Fibroblast of lung (primary cell): ENCODE results near the gene RPL7A. TPM values are rescaled to one million over a fixed set of nuclear protein-coding genes. Genes with fewer than 3 reads are reported as not detected.

Source experiments
- DNase-seq, 2 donors: peaks; one replicate each; pipeline versions ENCODE4 v3.0.0 to v3.0.0-alpha.2; 2010; ENCODE audit warnings: low read depth in 2 of 2
- H2AFZ ChIP-seq: 2 replicates; pipeline ENCODE4 v1.5.1; 2012; ENCODE audit warnings: low read length, control low read depth, inconsistent platforms
- H3K27ac ChIP-seq: 2 replicates; pipeline ENCODE4 v1.5.1; 2011; ENCODE audit warnings: low read length, control low read depth; ENCODE audit not compliant: insufficient read depth
- H3K27me3 ChIP-seq: 2 replicates; pipeline ENCODE4 v1.5.1; 2011; ENCODE audit warnings: mild to moderate bottlenecking, low read length; ENCODE audit not compliant: control insufficient read depth, insufficient read depth
- H3K36me3 ChIP-seq: 2 replicates; pipeline ENCODE4 v1.5.1; 2011; ENCODE audit warnings: low read length; ENCODE audit not compliant: control insufficient read depth, insufficient read depth
- H3K4me1 ChIP-seq: 2 replicates; pipeline ENCODE4 v1.5.1; 2011; ENCODE audit warnings: low read length; ENCODE audit not compliant: control insufficient read depth, insufficient read depth; ENCODE audit errors: extremely low read depth
- H3K4me2 ChIP-seq: 2 replicates; pipeline ENCODE4 v1.5.1; 2011; ENCODE audit warnings: low read length, control low read depth; ENCODE audit not compliant: insufficient read depth; ENCODE audit errors: extremely low read depth
- H3K4me3 ChIP-seq, 4 experiments: fragments of 200-600 bp in 1 of 4; sonication (generic) in 1 of 4; replicated peaks in 1 of 4; 2 replicates each; pipeline ENCODE4 v1.5.1; 2011 to 2016; ENCODE audit warnings: low read length in 4 of 4, low read depth in 3 of 4, mild to moderate bottlenecking in 3 of 4, control low read depth in 2 of 4, inconsistent platforms in 1 of 4, mixed read lengths in 1 of 4; ENCODE audit not compliant: insufficient read depth in 1 of 4; ENCODE audit errors: control extremely low read depth in 1 of 4
- H3K79me2 ChIP-seq: 2 replicates; pipeline ENCODE4 v1.5.1; 2012; ENCODE audit warnings: mild to moderate bottlenecking, low read length, inconsistent platforms; ENCODE audit not compliant: control insufficient read depth, insufficient read depth
- H3K9ac ChIP-seq: 2 replicates; pipeline ENCODE4 v1.5.1; 2011; ENCODE audit warnings: mild to moderate bottlenecking, low read length, control low read depth; ENCODE audit not compliant: insufficient read depth
- H3K9me3 ChIP-seq: 2 replicates; pipeline ENCODE4 v1.5.1; 2012; ENCODE audit warnings: low read depth, low read length; ENCODE audit not compliant: control insufficient read depth, insufficient read depth
- H4K20me1 ChIP-seq: 2 replicates; pipeline ENCODE4 v1.5.1; 2011; ENCODE audit warnings: low read length; ENCODE audit not compliant: control insufficient read depth, insufficient read depth; ENCODE audit errors: extremely low read depth
- CTCF ChIP-seq, 2 donors: IDR thresholded peaks in 1 of 2; conservative IDR thresholded peaks in 1 of 2; 1 replicate in 1 of 2; 2 replicates in 1 of 2; pipeline ENCODE4 v1.5.1; 2011 to 2012; ENCODE audit warnings: low read length in 2 of 2, control low read depth in 1 of 2, inconsistent platforms in 1 of 2, low read depth in 1 of 2, mild to moderate bottlenecking in 1 of 2
- EZH2 ChIP-seq: IDR thresholded peaks from 2 replicates; pipeline ENCODE4 v1.5.1; 2012; ENCODE audit warnings: low read length, control low read depth, mild to moderate bottlenecking; ENCODE audit errors: missing control alignments
- polyA plus RNA-seq, 2 donors: library from polyadenylated mRNA; depleted of rRNA in 1 of 2; stranded (reverse) in 1 of 2; unstranded in 1 of 2; fragments of >200 nt; gene quantifications; 2 replicates each; pipeline ENCODE4 v1.2.1, GENCODE V29; 2011 to 2012; ENCODE audit warnings: missing spikeins in 1 of 2
- total RNA-seq: library from RNA; depleted of rRNA; stranded (reverse); fragments of >200 nt; gene quantifications from 2 replicates; pipeline ENCODE4 v1.2.1, GENCODE V29; 2014

Gene RPL7A
- total and polyA plus RNA-seq, 2 donors (not counting 1 experiment from before 2014, with no cell fraction given): 1,820 to 2,991 TPM

- peak overlapping the region; percentile 97 for H3K9ac ChIP-seq
- H3K4me3 ChIP-seq: peak overlapping the region; percentile 81 to 95 (median 92)
- peaks cover 43% of the 10 kb centered on the region for H3K79me2 ChIP-seq
- H4K20me1 ChIP-seq: no peaks in the 10 kb centered on the region
- TF ChIP-seq CTCF (conservative IDR thresholded peaks at IDR 0.05 in 1 of 2, IDR thresholded peaks at IDR 0.05 in 1 of 2; ENCODE audit: low read depth in 1 of 2, low read length in 2 of 2) (no peak), EZH2 (no peak)
- no peak for DNase-seq
- no peaks in the 10 kb centered on the region for H3K9me3 ChIP-seq
- H3K27me3 ChIP-seq: no peaks in the 10 kb centered on the region
- peak overlapping the region; percentile 100 for H3K4me2 ChIP-seq
- peak overlapping the region; percentile 92 for H3K27ac ChIP-seq
- H3K4me1 ChIP-seq: peaks cover 11% of the 10 kb centered on the region
- peaks cover 30% of the 10 kb centered on the region for H3K36me3 ChIP-seq
- H2AFZ ChIP-seq: no peak overlapping the region
Measured at GRCh38 chr9:133348718-133349573, 928 bp downstream of the RPL7A start.

GRCh38 chr9:133349965-133350616 is 2.1 kb downstream of the RPL7A start:
- H3K9me3 ChIP-seq: no peaks in the 10 kb centered on the region
- no peak for TF ChIP-seq CTCF (conservative IDR thresholded peaks at IDR 0.05 in 1 of 2, IDR thresholded peaks at IDR 0.05 in 1 of 2; ENCODE audit: low read depth in 1 of 2, low read length in 2 of 2)
- TF ChIP-seq EZH2: no peak
- peaks cover 28% of the 10 kb centered on the region for H3K36me3 ChIP-seq
- peaks cover 11% of the 10 kb centered on the region for H3K4me1 ChIP-seq
- H3K79me2 ChIP-seq: peaks cover 43% of the 10 kb centered on the region
- H3K27me3 ChIP-seq: no peaks in the 10 kb centered on the region
- no peak overlapping the region for H3K9ac ChIP-seq
- no peak overlapping the region for H2AFZ ChIP-seq
- H3K4me2 ChIP-seq: peak overlapping the region; percentile 100
- H3K27ac ChIP-seq: peak overlapping the region; percentile 42
- no peaks in the 10 kb centered on the region for H4K20me1 ChIP-seq
- no peak for DNase-seq
- H3K4me3 ChIP-seq: peak overlapping the region in 3 of 4 experiments; percentile 13 to 95 (median 90)

GRCh38 chr9:133351526-133351907 is 3.5 kb downstream of the RPL7A start:
- TF ChIP-seq EZH2 (no peak), CTCF (conservative IDR thresholded peaks at IDR 0.05 in 1 of 2, IDR thresholded peaks at IDR 0.05 in 1 of 2; ENCODE audit: low read depth in 1 of 2, low read length in 2 of 2) (no peak)
- Histone ChIP-seq H3K4me3 (no peak overlapping the region), H3K27ac (no peak overlapping the region), H3K9ac (no peak overlapping the region), H2AFZ (no peak overlapping the region), H3K36me3 (peaks cover 26% of the 10 kb centered on the region), H4K20me1 (no peaks in the 10 kb centered on the region), H3K4me1 (peaks cover 7% of the 10 kb centered on the region), H3K79me2 (peaks cover 33% of the 10 kb centered on the region), H3K4me2 (no peak overlapping the region), H3K27me3 (no peaks in the 10 kb centered on the region), H3K9me3 (no peaks in the 10 kb centered on the region)
- no peak for DNase-seq
